ENCODE data around the gene NELL2. TPM values are rescaled to one million over a fixed set of nuclear protein-coding genes. Genes with fewer than 3 reads are reported as not detected.

NELL2 gene
- total RNA-seq, 1 donor from 2014 or later, result 11.5 TPM

DNA sequence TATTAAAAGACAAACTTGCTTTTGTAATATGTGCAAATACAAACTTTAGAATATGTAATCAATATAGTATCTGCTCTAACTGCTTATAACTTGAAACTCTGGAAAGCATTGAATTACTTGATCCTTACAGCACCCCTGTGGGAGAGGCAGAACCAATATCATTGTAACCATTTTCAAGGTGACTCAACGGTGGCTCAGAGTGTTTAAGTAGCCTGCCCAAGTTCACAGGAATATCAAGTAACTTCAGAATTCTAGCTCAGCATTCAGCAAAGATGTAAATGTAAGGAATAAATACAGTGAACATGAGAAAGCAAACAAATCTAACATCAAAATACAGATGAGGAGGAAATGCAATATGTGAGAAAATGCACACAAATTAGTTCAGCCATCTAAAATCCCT lies 264.6 kb downstream of the NELL2 start:
- Mint-ChIP-seq H3K27ac (no peak overlapping the region), H3K27me3 (ENCODE audit: insufficient read depth) (no peaks in the 10 kb centered on the region), H3K9me3 (no peaks in the 10 kb centered on the region), H3K36me3 (ENCODE audit: low read depth) (peaks cover 2% of the 10 kb centered on the region), H3K4me3 (no peak overlapping the region), H3K4me1 (ENCODE audit: low read depth) (no peaks in the 10 kb centered on the region)
- intact Hi-C loops (cut with micrococcal nuclease), result no loop called here
- no peak for DNase-seq (ENCODE audit: low spot score)

DNA sequence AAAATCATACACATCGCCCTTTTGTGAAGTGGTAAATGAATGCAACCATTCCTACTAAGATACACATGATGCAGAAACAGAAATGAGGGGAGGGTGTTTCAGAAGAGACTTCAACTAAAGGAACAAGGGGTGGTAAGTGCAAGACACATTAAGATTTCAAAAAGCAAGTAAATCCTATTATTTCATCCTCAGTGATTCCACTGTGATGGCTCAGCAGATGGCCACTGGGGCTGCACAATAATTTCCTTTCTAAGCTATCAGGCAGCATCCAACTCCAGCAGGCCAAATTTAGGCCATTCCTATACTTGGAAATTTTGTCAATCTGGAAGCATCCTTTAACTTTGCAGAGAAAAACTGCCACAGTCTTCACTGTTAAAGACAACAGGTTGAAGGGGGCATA lies 272.4 kb downstream of the NELL2 start:
- Mint-ChIP-seq H3K9me3 (no peaks in the 10 kb centered on the region), H3K4me3 (no peak overlapping the region), H3K4me1 (ENCODE audit: low read depth) (no peaks in the 10 kb centered on the region), H3K27ac (no peak overlapping the region), H3K36me3 (ENCODE audit: low read depth) (peaks cover 2% of the 10 kb centered on the region), H3K27me3 (ENCODE audit: insufficient read depth) (no peaks in the 10 kb centered on the region)
- intact Hi-C loops (cut with micrococcal nuclease), result no loop called here
- DNase-seq (ENCODE audit: low spot score), result no peak

DNA sequence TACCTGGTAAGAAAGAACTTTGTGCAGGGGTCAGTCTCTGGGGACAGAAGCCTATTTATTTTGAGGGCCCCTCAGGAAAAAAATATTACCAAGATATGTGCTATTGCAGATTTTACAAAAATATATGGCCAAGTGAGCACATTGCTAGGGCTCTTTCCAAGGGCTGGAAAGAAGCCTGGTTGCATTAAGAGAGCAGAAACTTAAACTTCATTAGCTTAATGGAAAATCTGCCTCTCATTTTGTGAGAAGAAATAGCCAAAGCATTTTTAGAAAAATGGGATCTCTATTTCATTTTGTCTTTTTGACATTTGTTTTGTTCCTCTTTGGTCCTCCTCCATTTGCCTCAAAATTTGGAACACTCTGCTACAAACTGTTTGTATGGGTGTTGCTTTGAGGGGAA lies 283.5 kb downstream of the NELL2 start:
- H3K9me3 Mint-ChIP-seq, result no peaks in the 10 kb centered on the region
- no peak overlapping the region for H3K27ac Mint-ChIP-seq
- no peaks in the 10 kb centered on the region for H3K36me3 Mint-ChIP-seq (ENCODE audit: low read depth)
- no peak overlapping the region for H3K4me3 Mint-ChIP-seq
- DNase-seq (ENCODE audit: low spot score), result no peak
- intact Hi-C loops (cut with micrococcal nuclease), result no loop called here
- H3K4me1 Mint-ChIP-seq (ENCODE audit: low read depth), result no peaks in the 10 kb centered on the region
- no peaks in the 10 kb centered on the region for H3K27me3 Mint-ChIP-seq (ENCODE audit: insufficient read depth)

DNA sequence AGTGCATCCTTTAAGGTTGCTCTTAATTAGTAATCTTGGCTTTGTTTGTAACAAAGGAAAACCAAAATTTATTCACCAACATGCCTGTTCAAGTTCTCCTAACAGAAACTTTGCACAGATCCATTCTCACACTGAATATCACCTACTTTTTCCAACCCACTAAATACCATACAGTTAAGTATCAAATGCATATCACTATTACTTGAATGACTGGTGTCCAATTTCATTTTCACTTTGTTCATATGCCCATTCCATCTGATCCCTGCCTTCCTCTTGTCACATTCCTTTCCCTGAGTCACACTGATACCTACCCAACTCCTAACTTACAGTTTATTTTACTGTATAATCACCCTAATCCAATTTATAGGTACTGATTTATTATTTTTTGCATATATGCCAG lies 286.4 kb downstream of the NELL2 start:
- Mint-ChIP-seq H3K4me3 (no peak overlapping the region), H3K4me1 (ENCODE audit: low read depth) (no peaks in the 10 kb centered on the region), H3K36me3 (ENCODE audit: low read depth) (no peaks in the 10 kb centered on the region), H3K27ac (no peak overlapping the region), H3K27me3 (ENCODE audit: insufficient read depth) (no peaks in the 10 kb centered on the region), H3K9me3 (no peaks in the 10 kb centered on the region)
- intact Hi-C loops (cut with micrococcal nuclease), result no loop called here
- no peak for DNase-seq (ENCODE audit: low spot score)

DNA sequence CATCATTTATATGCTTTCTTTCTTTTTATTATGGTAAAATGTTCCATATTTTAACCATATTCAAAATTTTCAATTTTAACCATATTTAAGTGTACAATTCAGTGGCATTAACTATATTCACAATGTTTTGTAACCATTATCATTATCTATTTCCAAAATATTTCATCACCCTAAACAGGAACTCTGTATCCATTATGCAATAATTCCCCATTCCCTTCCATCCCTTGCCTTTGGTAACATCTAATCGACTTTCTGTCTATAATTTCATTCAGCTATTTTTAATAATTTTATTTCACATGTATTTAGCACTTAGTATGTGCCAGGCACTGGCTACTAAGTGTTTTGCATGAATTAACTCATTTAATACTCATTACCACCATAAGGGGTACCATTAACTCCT lies 287.5 kb downstream of the NELL2 start:
- DNase-seq (ENCODE audit: low spot score), result no peak
- intact Hi-C loops (cut with micrococcal nuclease), result no loop called here
- Mint-ChIP-seq H3K9me3 (no peaks in the 10 kb centered on the region), H3K4me1 (ENCODE audit: low read depth) (no peaks in the 10 kb centered on the region), H3K4me3 (no peak overlapping the region), H3K27me3 (ENCODE audit: insufficient read depth) (no peaks in the 10 kb centered on the region), H3K36me3 (ENCODE audit: low read depth) (no peaks in the 10 kb centered on the region), H3K27ac (no peak overlapping the region)

DNA sequence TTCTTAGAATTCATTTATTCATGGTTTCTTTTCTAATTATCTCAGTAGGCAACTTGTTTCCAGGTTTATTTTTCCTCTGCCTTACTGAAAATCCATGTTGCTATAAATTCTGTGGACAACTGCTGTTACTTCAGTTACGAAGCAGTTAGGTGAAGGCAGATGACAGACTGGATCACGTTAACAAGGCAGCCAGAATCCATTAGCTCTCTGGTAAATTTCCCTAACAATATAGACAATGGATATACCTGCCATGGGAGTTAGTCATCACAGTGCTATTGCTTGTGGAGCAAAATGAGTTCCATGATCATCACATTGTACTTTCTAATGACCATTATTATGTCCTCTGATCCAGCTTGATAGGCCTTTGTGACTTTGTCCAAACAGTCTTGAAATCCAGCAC lies 291.5 kb downstream of the NELL2 start:
- Mint-ChIP-seq H3K4me1 (ENCODE audit: low read depth) (no peaks in the 10 kb centered on the region), H3K36me3 (ENCODE audit: low read depth) (no peaks in the 10 kb centered on the region), H3K27ac (no peak overlapping the region), H3K4me3 (no peak overlapping the region), H3K9me3 (no peaks in the 10 kb centered on the region), H3K27me3 (ENCODE audit: insufficient read depth) (no peaks in the 10 kb centered on the region)
- intact Hi-C loops (cut with micrococcal nuclease), result no loop called here
- DNase-seq (ENCODE audit: low spot score), result no peak

DNA sequence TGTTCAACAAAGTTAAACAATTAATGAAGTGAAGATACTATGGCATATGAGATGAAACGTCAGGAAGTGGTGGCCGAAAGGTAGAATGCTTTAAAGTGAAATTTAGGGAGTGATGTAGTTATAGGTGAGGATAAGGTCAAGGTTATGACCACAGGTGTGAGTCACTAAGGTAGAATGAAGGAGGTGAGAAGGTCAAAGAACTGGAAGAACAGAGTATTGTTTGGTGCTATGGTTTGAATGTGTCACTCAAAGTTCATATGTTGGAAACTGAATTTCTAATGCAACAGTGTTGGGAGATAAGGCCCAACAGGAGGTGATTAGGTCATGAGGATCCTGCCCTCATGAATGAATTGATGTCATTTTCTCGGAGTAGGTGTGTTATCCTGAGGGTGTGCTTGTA lies 293.6 kb downstream of the NELL2 start:
- Mint-ChIP-seq H3K4me3 (no peak overlapping the region), H3K4me1 (ENCODE audit: low read depth) (no peaks in the 10 kb centered on the region), H3K36me3 (ENCODE audit: low read depth) (no peaks in the 10 kb centered on the region), H3K27ac (no peak overlapping the region), H3K27me3 (ENCODE audit: insufficient read depth) (no peaks in the 10 kb centered on the region), H3K9me3 (peaks cover 5% of the 10 kb centered on the region)
- no peak for DNase-seq (ENCODE audit: low spot score)
- intact Hi-C loops (cut with micrococcal nuclease), result no loop called here

DNA sequence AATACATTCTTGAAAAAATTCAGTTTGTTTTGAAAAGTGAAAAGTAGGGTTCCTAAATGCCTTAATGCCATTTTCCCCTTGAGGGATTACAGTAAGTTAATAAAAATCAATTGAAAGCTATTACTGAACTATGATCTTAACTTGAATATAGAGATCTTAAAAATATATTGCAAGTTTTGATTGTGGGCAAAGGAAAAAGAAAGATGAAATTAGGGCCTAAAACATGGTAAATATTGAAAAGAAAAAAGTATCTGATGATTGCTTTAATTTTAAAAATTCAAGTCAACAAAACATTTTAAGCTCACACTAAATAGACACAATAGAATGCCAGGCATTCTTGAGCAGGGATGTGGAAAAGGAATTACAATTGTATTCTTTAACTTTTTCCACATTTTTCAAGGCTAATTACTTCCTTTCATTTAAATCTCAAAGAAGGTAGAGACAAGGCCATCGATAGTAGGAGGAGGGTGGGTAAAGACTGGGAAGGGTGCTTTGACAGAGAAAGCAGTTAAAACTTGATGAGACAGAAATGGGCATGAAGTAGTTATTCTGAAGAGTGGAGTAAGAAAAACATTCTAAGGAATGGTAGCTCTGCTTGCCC lies 294.4 kb downstream of the NELL2 start:
- no peak overlapping the region for H3K4me3 Mint-ChIP-seq
- no peaks in the 10 kb centered on the region for H3K4me1 Mint-ChIP-seq (ENCODE audit: low read depth)
- DNase-seq (ENCODE audit: low spot score), result no peak
- no peaks in the 10 kb centered on the region for H3K27me3 Mint-ChIP-seq (ENCODE audit: insufficient read depth)
- peaks cover 5% of the 10 kb centered on the region for H3K9me3 Mint-ChIP-seq
- H3K36me3 Mint-ChIP-seq (ENCODE audit: low read depth), result no peaks in the 10 kb centered on the region
- no peak overlapping the region for H3K27ac Mint-ChIP-seq
- intact Hi-C loops (cut with micrococcal nuclease), result no loop called here

DNA sequence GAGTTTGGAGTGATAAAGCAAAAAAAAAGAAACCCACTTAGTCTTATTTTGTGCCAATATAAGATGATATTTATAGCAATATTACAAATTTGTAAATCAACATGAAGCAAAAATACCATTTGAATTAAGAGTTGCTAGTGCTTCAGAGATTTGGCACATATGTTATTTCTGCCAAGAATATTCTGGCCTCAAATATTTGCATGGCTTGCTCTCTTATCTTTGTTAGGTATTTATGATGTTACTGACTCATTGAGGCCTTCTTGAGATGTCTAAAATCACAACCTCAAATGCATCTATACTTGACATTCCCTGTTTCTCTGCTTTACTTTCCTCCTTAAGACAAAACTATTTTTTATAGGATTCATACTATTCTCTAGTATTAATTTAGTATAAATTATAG lies 301.5 kb downstream of the NELL2 start:
- Mint-ChIP-seq H3K36me3 (ENCODE audit: low read depth) (no peaks in the 10 kb centered on the region), H3K4me1 (ENCODE audit: low read depth) (no peaks in the 10 kb centered on the region), H3K9me3 (peaks cover 5% of the 10 kb centered on the region), H3K4me3 (no peak overlapping the region), H3K27me3 (ENCODE audit: insufficient read depth) (no peaks in the 10 kb centered on the region), H3K27ac (no peak overlapping the region)
- intact Hi-C loops (cut with micrococcal nuclease), result no loop called here
- no peak for DNase-seq (ENCODE audit: low spot score)

DNA sequence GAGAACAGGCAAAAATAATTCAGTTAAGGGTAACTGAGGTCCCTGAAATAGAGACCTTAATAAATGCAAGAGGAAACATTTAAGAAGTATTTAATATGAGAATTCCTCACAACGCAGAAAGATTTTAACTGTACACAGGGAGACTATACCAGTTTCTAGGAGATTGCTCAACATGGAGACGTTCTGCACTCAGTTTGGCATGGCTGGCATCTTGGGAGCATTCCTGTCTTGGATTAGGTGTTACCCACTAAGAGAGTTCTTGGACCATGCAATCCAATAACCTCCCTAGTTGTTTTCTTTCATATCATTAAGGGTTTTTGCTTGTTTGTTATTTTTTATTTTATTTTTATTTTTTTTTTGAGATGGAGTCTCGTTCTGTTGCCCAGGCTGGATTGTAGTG lies 302.4 kb downstream of the NELL2 start:
- Mint-ChIP-seq H3K4me3 (no peak overlapping the region), H3K27me3 (ENCODE audit: insufficient read depth) (no peaks in the 10 kb centered on the region), H3K9me3 (peaks cover 5% of the 10 kb centered on the region), H3K4me1 (ENCODE audit: low read depth) (no peaks in the 10 kb centered on the region), H3K27ac (no peak overlapping the region), H3K36me3 (ENCODE audit: low read depth) (no peaks in the 10 kb centered on the region)
- DNase-seq (ENCODE audit: low spot score), result no peak
- intact Hi-C loops (cut with micrococcal nuclease), result no loop called here

DNA sequence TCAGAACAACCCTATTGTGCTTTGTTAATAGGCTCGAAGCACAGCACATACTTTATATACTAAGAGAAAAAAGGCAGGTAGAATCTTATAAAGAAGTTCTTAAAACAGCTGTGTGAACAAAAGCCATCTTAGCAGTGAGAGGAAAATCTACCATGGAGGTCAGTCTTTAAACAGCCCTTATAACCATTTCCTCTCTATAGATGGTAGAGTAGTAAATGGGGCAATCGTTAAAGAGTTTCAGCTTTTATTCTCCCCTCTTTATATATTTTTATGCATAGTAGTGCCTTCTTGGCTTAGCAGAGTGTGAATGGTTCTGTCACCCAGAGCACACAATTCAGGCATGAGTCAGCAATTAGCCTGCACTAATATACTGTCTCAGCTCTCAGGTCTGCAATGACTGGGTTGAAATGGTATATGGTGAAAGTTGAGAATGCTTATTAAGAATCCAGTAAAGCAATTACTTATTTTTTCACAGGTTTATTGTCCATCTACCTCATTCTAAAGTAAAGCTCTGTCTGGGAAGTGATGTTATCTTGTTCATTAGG lies 305.0 kb downstream of the NELL2 start:
- no peak overlapping the region for H3K4me3 Mint-ChIP-seq
- intact Hi-C loops (cut with micrococcal nuclease), result no loop called here
- no peaks in the 10 kb centered on the region for H3K36me3 Mint-ChIP-seq (ENCODE audit: low read depth)
- no peaks in the 10 kb centered on the region for H3K27me3 Mint-ChIP-seq (ENCODE audit: insufficient read depth)
- H3K4me1 Mint-ChIP-seq (ENCODE audit: low read depth), result no peaks in the 10 kb centered on the region
- H3K9me3 Mint-ChIP-seq, result no peaks in the 10 kb centered on the region
- H3K27ac Mint-ChIP-seq, result no peak overlapping the region
- no peak for DNase-seq (ENCODE audit: low spot score)

DNA sequence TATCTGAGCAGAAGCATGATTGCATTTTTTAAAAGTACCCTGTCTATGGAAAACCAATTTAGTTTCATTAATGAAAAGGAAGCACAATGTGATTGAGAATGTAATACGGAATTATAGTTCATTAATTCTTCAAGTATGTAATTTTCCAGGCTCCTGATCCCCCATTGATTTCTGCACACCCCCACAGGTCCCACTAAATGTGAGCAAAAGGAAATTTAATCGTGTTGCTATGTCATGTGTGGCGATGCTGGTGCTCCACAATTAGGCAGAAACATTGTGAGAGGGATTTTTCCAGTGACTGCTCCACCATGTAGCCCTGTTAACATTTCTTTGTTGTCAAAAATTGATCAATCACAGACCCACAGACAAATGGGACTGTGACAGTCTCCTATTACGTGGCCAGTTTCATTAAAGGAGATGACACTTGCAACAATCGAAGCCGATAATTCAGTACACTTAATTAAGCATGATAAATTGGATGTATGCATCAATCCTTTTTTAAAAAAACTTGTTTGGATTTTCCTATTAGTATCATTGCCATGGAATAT lies 306.0 kb downstream of the NELL2 start:
- no peaks in the 10 kb centered on the region for H3K36me3 Mint-ChIP-seq (ENCODE audit: low read depth)
- DNase-seq (ENCODE audit: low spot score), result no peak
- intact Hi-C loops (cut with micrococcal nuclease), result no loop called here
- H3K4me1 Mint-ChIP-seq (ENCODE audit: low read depth), result no peaks in the 10 kb centered on the region
- no peaks in the 10 kb centered on the region for H3K9me3 Mint-ChIP-seq
- H3K27ac Mint-ChIP-seq, result no peak overlapping the region
- H3K27me3 Mint-ChIP-seq (ENCODE audit: insufficient read depth), result no peaks in the 10 kb centered on the region
- H3K4me3 Mint-ChIP-seq, result no peak overlapping the region

DNA sequence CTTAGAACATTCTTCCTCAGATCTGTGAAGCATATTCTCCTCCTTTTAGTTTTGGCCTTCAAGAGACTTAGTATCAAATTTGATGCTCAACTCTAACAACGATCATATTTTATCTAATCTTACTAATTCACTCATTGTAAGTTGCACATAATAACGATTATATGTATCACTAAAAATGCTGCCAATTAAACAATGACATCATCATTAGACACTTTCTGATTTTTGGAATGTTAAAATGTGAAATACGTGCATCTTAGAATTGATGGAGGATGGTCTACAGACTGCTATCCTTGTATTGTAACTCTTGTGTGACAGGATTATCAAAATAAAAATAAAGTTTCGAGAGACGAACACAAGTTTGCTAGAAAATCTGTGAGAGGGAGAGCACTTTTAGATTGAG lies 311.0 kb downstream of the NELL2 start:
- Mint-ChIP-seq H3K9me3 (no peaks in the 10 kb centered on the region), H3K4me3 (no peak overlapping the region), H3K4me1 (ENCODE audit: low read depth) (no peaks in the 10 kb centered on the region), H3K27ac (no peak overlapping the region), H3K27me3 (ENCODE audit: insufficient read depth) (no peaks in the 10 kb centered on the region), H3K36me3 (ENCODE audit: low read depth) (no peaks in the 10 kb centered on the region)
- no peak for DNase-seq (ENCODE audit: low spot score)
- intact Hi-C loops (cut with micrococcal nuclease), result no loop called here

DNA sequence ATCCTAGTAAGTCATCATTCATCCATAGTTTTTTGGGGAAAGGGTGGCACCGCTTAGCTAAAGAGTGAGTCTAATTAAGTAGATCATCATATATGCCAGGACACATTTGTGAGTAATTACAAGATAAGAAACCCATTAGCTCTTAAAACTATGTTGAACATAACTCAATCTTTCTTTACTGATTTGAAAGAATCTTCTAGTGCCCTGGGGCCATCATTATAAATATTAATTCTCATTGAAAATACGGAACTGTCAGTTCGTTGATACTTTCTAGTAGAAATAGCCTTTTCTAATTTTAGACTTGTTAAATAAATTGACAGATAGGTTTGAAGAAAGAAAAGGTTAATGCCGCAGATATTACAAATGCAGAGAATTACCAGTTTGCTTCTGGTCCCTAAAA lies 312.6 kb downstream of the NELL2 start:
- DNase-seq (ENCODE audit: low spot score), result no peak
- H3K27me3 Mint-ChIP-seq (ENCODE audit: insufficient read depth), result no peaks in the 10 kb centered on the region
- H3K4me3 Mint-ChIP-seq, result no peak overlapping the region
- intact Hi-C loops (cut with micrococcal nuclease), result no loop called here
- H3K9me3 Mint-ChIP-seq, result no peaks in the 10 kb centered on the region
- H3K36me3 Mint-ChIP-seq (ENCODE audit: low read depth), result no peaks in the 10 kb centered on the region
- H3K4me1 Mint-ChIP-seq (ENCODE audit: low read depth), result no peaks in the 10 kb centered on the region
- H3K27ac Mint-ChIP-seq, result no peak overlapping the region
